ENCODE results near the gene HOXA10.

HOXA10 gene

GRCh38 chr7:27157702-27158431 lies 16.3 kb downstream of the HOXA10 start:
- Histone ChIP-seq H3K27me3 (ENCODE audit: insufficient read depth, poor library complexity, severe bottlenecking) (peaks cover 62% of the 10 kb centered on the region), H3K4me3 (replicated peaks; ENCODE audit: insufficient read depth, low read length) (no peak overlapping the region), H3K27ac (replicated peaks) (no peak overlapping the region)

DNA sequence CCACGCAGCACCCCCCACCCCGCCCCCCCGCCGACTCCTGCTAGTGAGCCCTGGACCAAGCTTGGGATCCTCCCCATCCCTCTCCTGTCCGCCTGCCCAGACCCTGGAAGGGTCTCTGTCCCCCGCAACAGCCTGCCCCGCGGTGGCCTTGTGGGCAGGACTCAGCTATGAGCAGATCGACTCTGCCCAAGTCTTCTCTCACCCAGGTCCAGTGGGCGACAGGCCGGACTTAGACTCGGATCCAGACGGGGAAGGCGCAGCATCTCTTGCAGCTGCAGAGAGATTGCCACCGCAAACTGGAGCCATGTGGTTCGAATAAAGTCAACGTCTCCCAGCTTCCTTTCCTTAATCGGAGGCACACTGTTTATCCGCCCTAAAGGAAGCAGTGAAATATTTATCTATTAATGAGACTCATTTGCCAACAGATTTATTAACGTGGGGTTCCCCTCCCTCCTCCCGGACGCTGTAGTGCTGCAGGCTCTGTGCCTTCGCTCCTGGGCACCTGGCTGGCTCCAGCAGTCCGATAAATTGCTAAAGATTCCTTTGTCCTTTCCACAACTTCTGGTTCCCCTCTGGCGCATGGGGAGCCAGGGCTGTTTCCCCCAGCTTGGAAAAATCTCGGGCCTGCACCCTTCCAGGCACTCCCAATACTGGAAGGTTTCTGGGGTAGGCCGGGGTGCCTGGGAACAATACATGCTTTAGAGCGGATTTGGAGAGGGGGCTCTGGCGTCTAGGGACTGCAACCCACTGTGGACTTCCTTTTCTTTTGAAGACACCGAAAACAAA lies 17.0 kb downstream of the HOXA10 start:
- Histone ChIP-seq H3K27me3 (ENCODE audit: insufficient read depth, poor library complexity, severe bottlenecking) (peaks cover 68% of the 10 kb centered on the region), H3K4me3 (replicated peaks; ENCODE audit: insufficient read depth, low read length) (no peak overlapping the region; the same call in 1 of the 2 replicates), H3K27ac (replicated peaks) (no peak overlapping the region)
- no peak for DNase-seq (ENCODE audit: low read depth in 1 of 2, low spot score in 1 of 2)
- no peak for TF ChIP-seq SPI1 (IDR thresholded peaks at IDR 0.05; ENCODE audit: borderline replicate concordance, low read depth)
- TF ChIP-seq, protein P1, sequence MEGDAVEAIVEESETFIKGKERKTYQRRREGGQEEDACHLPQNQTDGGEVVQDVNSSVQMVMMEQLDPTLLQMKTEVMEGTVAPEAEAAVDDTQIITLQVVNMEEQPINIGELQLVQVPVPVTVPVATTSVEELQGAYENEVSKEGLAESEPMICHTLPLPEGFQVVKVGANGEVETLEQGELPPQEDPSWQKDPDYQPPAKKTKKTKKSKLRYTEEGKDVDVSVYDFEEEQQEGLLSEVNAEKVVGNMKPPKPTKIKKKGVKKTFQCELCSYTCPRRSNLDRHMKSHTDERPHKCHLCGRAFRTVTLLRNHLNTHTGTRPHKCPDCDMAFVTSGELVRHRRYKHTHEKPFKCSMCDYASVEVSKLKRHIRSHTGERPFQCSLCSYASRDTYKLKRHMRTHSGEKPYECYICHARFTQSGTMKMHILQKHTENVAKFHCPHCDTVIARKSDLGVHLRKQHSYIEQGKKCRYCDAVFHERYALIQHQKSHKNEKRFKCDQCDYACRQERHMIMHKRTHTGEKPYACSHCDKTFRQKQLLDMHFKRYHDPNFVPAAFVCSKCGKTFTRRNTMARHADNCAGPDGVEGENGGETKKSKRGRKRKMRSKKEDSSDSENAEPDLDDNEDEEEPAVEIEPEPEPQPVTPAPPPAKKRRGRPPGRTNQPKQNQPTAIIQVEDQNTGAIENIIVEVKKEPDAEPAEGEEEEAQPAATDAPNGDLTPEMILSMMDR (IDR thresholded peaks at IDR 0.05; ENCODE audit: insufficient read depth, low read length): no peak
- TF ChIP-seq POLR2AphosphoS5 (IDR thresholded peaks at IDR 0.05; ENCODE audit: low read depth): no peak
- TF ChIP-seq GABPA (IDR thresholded peaks at IDR 0.05; ENCODE audit: low read depth): no peak
- TF ChIP-seq, protein P2, sequence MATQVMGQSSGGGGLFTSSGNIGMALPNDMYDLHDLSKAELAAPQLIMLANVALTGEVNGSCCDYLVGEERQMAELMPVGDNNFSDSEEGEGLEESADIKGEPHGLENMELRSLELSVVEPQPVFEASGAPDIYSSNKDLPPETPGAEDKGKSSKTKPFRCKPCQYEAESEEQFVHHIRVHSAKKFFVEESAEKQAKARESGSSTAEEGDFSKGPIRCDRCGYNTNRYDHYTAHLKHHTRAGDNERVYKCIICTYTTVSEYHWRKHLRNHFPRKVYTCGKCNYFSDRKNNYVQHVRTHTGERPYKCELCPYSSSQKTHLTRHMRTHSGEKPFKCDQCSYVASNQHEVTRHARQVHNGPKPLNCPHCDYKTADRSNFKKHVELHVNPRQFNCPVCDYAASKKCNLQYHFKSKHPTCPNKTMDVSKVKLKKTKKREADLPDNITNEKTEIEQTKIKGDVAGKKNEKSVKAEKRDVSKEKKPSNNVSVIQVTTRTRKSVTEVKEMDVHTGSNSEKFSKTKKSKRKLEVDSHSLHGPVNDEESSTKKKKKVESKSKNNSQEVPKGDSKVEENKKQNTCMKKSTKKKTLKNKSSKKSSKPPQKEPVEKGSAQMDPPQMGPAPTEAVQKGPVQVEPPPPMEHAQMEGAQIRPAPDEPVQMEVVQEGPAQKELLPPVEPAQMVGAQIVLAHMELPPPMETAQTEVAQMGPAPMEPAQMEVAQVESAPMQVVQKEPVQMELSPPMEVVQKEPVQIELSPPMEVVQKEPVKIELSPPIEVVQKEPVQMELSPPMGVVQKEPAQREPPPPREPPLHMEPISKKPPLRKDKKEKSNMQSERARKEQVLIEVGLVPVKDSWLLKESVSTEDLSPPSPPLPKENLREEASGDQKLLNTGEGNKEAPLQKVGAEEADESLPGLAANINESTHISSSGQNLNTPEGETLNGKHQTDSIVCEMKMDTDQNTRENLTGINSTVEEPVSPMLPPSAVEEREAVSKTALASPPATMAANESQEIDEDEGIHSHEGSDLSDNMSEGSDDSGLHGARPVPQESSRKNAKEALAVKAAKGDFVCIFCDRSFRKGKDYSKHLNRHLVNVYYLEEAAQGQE (IDR thresholded peaks at IDR 0.05; ENCODE audit: insufficient replicate concordance, low read depth): no peak

More at GRCh38 chr7:27157702-27158431, 16.3 kb downstream of the HOXA10 start:
- no peak for DNase-seq (ENCODE audit: low read depth in 1 of 2, low spot score in 1 of 2)
- TF ChIP-seq GABPA (IDR thresholded peaks at IDR 0.05; ENCODE audit: low read depth) (no peak), SPI1 (IDR thresholded peaks at IDR 0.05; ENCODE audit: borderline replicate concordance, low read depth) (no peak), POLR2AphosphoS5 (IDR thresholded peaks at IDR 0.05; ENCODE audit: low read depth) (no peak)
- TF ChIP-seq, protein P1 (IDR thresholded peaks at IDR 0.05; ENCODE audit: insufficient read depth, low read length): no peak
- TF ChIP-seq, protein P2 (IDR thresholded peaks at IDR 0.05; ENCODE audit: insufficient replicate concordance, low read depth): no peak

- peaks cover 74% of the 10 kb centered on the region for H3K27me3 ChIP-seq (ENCODE audit: insufficient read depth, poor library complexity, severe bottlenecking)
- H3K27ac ChIP-seq (replicated peaks): no peak within 1 kb of the TSS
- H3K4me3 ChIP-seq (replicated peaks; ENCODE audit: insufficient read depth, low read length): peak within 1 kb of the TSS; percentile 47
These were observed 17.6 kb downstream of the HOXA10 start, which contains the start of gene HOXA7 for GRCh38 chr7:27156508-27156898. Gene HOXA7 (minus strand): TSS chr7:27156675. CDS start chr7:27156545, 130 bp downstream.

More at GRCh38 chr7:27156508-27156898, 17.6 kb downstream of the HOXA10 start, which contains the start of gene HOXA7:
- peak in 1 of 2 experiments; percentile 25 for DNase-seq (ENCODE audit: low read depth in 1 of 2, low spot score in 1 of 2)
- no peak for TF ChIP-seq GABPA (IDR thresholded peaks at IDR 0.05; ENCODE audit: low read depth)
- TF ChIP-seq, protein P2 (IDR thresholded peaks at IDR 0.05; ENCODE audit: insufficient replicate concordance, low read depth): no peak
